Colonic mucosa (tissue), 4 donors: ENCODE results near the gene FOXC2. TPM values are rescaled to one million over a fixed set of nuclear protein-coding genes. Genes with fewer than 3 reads are reported as not detected.
A peak's percentile ranks its signal among the peaks of the same experiment; 100 is the strongest.

Experiments
- DNase-seq: peaks from one replicate; pipeline ENCODE4 v3.0.0-alpha.2; 2020
- H3K27ac ChIP-seq: fragments of 200-600 bp; one replicate; pipeline ENCODE4 v1.8.0; 2021
- H3K27me3 ChIP-seq: fragments of 200-600 bp; one replicate; pipeline ENCODE4 v1.8.0; 2021
- H3K36me3 ChIP-seq: fragments of 200-600 bp; one replicate; pipeline ENCODE4 v1.8.0; 2021
- H3K4me1 ChIP-seq: fragments of 200-600 bp; one replicate; pipeline ENCODE4 v1.8.0; 2021; ENCODE audit warnings: mild to moderate bottlenecking
- H3K4me3 ChIP-seq: fragments of 200-600 bp; one replicate; pipeline ENCODE4 v1.8.0; 2021
- H3K9ac ChIP-seq, 2 donors: one replicate each; pipeline ENCODE4 v1.7.0; 2013; ENCODE audit warnings: control low read depth in 2 of 2, low read depth in 2 of 2, low read length in 2 of 2
- H3K9me3 ChIP-seq: fragments of 200-600 bp; one replicate; pipeline ENCODE4 v1.8.0; 2021
- intact Hi-C: fragments of 100-400 bp; cut with DNase I; formaldehyde crosslinking; loops from one replicate; pipeline ENCODE4 v1.14.1; 2022
- total RNA-seq, 2 donors: library from RNA; stranded (reverse); fragmentation: NEBNext Ultra II Directional in 1 of 2; extraction: Animal tissue kit (Norgen Biotek cat#: 25700) in 1 of 2; gene quantifications; one replicate each; pipeline ENCODE4 v1.2.1, GENCODE V29; 2021
- TF ChIP-seq, protein P1 (sequence below): fragments of 200-600 bp; IDR thresholded peaks from one replicate; pipeline ENCODE4 v1.8.0; 2022; ENCODE audit warnings: antibody characterized with exemption, mild to moderate bottlenecking
- donor health status: healthy.
- donor health status: DM: no; HTN: no; CAD: no.
- donor health status: DM: no; HTN: no; CAD: no.

Gene FOXC2
- total RNA-seq, 2 donors from 2014 or later, result 0.11 to 0.22 TPM

DNA sequence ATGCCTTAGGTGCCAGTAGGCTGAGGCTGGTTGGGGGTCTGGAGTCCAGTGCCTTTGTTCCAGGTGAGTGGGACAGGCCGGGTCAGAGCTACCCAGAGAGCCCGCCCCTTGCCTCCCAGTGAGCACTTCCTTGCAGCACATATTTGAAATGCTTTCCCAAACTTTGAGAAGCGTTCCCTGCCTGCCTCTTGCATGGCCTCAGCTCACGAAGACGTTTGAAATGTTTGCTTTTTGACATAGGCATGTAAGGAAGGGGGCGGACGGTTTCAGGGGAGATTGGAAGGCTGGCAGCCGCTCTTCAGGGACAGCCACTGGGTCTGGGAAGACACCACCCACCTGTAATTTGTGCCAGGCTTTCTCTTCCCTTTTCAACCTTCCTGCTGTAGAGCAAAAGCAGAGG lies 6.6 kb downstream of the FOXC2 start:
- Histone ChIP-seq H3K9me3 (no peaks in the 10 kb centered on the region), H3K9ac (no peak overlapping the region), H3K4me1 (peaks cover 4% of the 10 kb centered on the region), H3K4me3 (no peak overlapping the region), H3K27ac (no peak overlapping the region), H3K36me3 (no peaks in the 10 kb centered on the region), H3K27me3 (peaks cover 62% of the 10 kb centered on the region)
- no peak for DNase-seq
- TF ChIP-seq, protein P1, sequence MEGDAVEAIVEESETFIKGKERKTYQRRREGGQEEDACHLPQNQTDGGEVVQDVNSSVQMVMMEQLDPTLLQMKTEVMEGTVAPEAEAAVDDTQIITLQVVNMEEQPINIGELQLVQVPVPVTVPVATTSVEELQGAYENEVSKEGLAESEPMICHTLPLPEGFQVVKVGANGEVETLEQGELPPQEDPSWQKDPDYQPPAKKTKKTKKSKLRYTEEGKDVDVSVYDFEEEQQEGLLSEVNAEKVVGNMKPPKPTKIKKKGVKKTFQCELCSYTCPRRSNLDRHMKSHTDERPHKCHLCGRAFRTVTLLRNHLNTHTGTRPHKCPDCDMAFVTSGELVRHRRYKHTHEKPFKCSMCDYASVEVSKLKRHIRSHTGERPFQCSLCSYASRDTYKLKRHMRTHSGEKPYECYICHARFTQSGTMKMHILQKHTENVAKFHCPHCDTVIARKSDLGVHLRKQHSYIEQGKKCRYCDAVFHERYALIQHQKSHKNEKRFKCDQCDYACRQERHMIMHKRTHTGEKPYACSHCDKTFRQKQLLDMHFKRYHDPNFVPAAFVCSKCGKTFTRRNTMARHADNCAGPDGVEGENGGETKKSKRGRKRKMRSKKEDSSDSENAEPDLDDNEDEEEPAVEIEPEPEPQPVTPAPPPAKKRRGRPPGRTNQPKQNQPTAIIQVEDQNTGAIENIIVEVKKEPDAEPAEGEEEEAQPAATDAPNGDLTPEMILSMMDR, result no peak
- intact Hi-C loops, result loop anchor here (5.0 kb wide), 1 partner anchor 189 kb away; no protein-coding TSS in a partner anchor

DNA sequence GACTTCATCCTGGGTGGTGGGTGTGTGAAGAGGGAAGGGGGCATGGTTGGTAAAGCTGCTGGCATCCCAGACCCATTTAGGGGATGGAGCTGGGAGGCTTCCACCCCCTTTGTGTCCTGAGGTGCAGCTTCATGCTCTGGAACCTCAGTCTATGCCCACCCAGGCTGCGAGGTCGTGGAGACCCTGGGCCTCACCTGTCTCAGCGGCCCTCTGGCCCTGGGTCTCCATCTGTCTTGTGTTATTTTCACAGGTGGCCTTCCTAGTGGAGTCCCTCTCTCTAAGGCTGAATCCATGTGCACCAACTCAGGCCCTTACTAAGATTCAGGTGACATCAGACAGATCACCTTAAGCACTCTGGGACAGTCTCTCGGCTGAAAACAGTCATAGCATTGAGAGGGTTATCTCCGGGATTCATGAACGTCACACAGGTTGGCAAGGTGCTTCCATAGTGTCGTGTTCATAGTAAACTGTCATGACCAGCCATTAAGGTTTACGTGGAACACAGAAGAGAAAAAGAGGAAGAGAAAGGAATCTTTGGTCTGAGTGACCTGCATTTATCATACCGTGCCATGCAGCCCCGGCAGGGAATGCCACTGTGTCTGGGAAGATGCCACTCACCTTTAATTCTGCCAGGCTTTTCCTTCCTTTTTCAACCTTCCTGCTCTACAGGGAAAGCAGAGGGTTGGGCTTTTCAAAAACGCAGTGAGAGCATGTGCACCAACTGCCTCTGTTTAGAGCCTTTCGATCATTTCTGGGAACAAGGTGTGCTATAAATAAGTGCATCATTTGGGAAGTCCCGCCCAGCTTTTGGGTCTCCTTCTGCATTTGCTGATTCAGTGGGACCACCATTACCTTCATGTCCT lies 7.2 kb downstream of the FOXC2 start:
- Histone ChIP-seq H3K9ac (no peak overlapping the region), H3K36me3 (no peaks in the 10 kb centered on the region), H3K27ac (no peak overlapping the region), H3K9me3 (no peaks in the 10 kb centered on the region), H3K27me3 (peaks cover 64% of the 10 kb centered on the region), H3K4me3 (no peak overlapping the region), H3K4me1 (peaks cover 4% of the 10 kb centered on the region)
- TF ChIP-seq, protein P1, result no peak
- intact Hi-C loops, result loop anchor here (5.0 kb wide), 1 partner anchor 188 kb away; no protein-coding TSS in a partner anchor
- no peak for DNase-seq

DNA sequence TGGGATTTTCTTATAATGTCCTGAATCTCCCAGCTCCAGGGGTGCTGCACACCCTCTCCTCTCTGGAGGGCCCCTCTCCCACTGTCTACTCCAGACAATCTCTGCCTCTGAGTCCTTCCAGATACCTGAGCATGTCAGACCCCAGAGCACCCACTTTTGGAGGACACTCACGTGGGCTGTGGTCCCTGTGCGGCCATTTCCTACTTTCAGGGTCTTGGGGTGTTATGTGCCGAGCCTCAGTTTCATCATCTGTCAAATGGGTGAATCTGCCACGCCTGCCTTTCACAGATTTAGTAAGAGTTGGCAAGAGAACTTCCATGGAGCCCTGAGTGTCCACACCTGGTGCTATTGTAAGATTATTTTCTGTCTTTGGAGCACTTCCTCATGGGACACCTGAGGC lies 8.0 kb downstream of the FOXC2 start:
- intact Hi-C loops, result loop anchor here (5.0 kb wide), 1 partner anchor 188 kb away; no protein-coding TSS in a partner anchor
- Histone ChIP-seq H3K36me3 (no peaks in the 10 kb centered on the region), H3K27me3 (peaks cover 64% of the 10 kb centered on the region), H3K4me3 (no peak overlapping the region), H3K9me3 (no peaks in the 10 kb centered on the region), H3K9ac (no peak overlapping the region), H3K27ac (no peak overlapping the region), H3K4me1 (peaks cover 4% of the 10 kb centered on the region)
- no peak for DNase-seq
- TF ChIP-seq, protein P1, result no peak

DNA sequence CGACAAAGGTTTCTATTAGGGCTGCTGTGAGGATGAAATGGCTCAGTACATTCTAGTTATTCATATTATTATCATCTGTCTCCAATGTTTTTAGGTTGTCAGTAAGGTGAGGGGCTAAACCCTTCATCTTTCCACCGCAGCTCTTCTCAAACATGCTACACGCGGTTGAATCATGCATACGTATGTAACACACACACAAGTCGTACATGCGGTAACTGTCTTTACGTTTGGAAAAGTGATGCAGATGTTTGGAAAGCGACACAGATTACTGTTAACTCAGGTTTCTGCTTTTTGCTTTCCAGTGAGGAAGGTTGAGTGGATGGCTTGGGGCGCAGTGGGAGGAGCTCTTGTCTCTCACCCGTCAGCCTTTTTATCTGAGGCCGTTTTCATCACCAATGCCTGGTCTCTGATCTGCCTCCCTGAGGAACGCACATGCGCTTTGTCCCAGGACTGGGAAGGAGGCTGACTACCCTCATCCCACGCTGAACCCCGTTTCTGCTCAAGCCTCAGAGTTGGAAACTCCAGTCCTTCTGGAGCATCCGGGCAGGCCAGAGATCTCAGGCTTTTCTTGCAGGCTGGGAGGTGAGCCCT lies 8.6 kb downstream of the FOXC2 start:
- Histone ChIP-seq H3K27ac (no peak overlapping the region), H3K27me3 (peaks cover 63% of the 10 kb centered on the region), H3K9me3 (no peaks in the 10 kb centered on the region), H3K36me3 (no peaks in the 10 kb centered on the region), H3K9ac (no peak overlapping the region), H3K4me1 (peaks cover 4% of the 10 kb centered on the region), H3K4me3 (peak overlapping the region; percentile 37)
- TF ChIP-seq, protein P1, result no peak
- no peak for DNase-seq
- intact Hi-C loops, result no loop called here

- H3K4me3 ChIP-seq, result peak overlapping the region; percentile 37
- TF ChIP-seq, protein P1, result peak; percentile 40
- peak overlapping the region; percentile 37 for H3K27ac ChIP-seq
- no peaks in the 10 kb centered on the region for H3K36me3 ChIP-seq
- H3K9me3 ChIP-seq, result no peaks in the 10 kb centered on the region
- DNase-seq, result peak; percentile 79
- intact Hi-C loops, result no loop called here
- peaks cover 4% of the 10 kb centered on the region for H3K4me1 ChIP-seq
- peaks cover 58% of the 10 kb centered on the region for H3K27me3 ChIP-seq
- peak overlapping the region in 1 of 2 donors; percentile 30 for H3K9ac ChIP-seq
Measured at GRCh38 chr16:86575754-86576557, 9.3 kb downstream of the FOXC2 start.
